GM21737 (cell line): Measurements from ENCODE around the gene SPECC1.

Source experiments
- ATAC-seq: cut with Tn5 transposase; IDR thresholded peaks from one replicate; pipeline ENCODE4 v1.9.1; 2021; ENCODE audit warnings: mild to moderate bottlenecking, moderate library complexity; ENCODE audit not compliant: unreplicated experiment

SPECC1 gene

GRCh38 chr17:20122254-20122879 lies 113.2 kb downstream of the SPECC1 start:
- no peak for ATAC-seq

- ATAC-seq, result no peak
Measured at GRCh38 chr17:20123209-20123608, 114.0 kb downstream of the SPECC1 start.

GRCh38 chr17:20125724-20126123 lies 116.6 kb downstream of the SPECC1 start:
- no peak for ATAC-seq

GRCh38 chr17:20127360-20128035 lies 118.3 kb downstream of the SPECC1 start:
- ATAC-seq, result no peak

- ATAC-seq, result no peak
Measured at GRCh38 chr17:20128036-20128667, 119.0 kb downstream of the SPECC1 start.

GRCh38 chr17:20133517-20133916 lies 124.4 kb downstream of the SPECC1 start:
- no peak for ATAC-seq

GRCh38 chr17:20141198-20141972 lies 132.2 kb downstream of the SPECC1 start:
- ATAC-seq, result no peak

GRCh38 chr17:20142268-20142667 lies 133.1 kb downstream of the SPECC1 start:
- ATAC-seq, result no peak

GRCh38 chr17:20143740-20144139 lies 134.6 kb downstream of the SPECC1 start:
- ATAC-seq, result no peak

GRCh38 chr17:20145567-20145966 lies 136.4 kb downstream of the SPECC1 start:
- no peak for ATAC-seq

GRCh38 chr17:20149251-20149650 lies 140.1 kb downstream of the SPECC1 start:
- no peak for ATAC-seq

GRCh38 chr17:20151174-20151573 lies 142.0 kb downstream of the SPECC1 start:
- ATAC-seq, result no peak

GRCh38 chr17:20153231-20153630 lies 144.1 kb downstream of the SPECC1 start:
- ATAC-seq, result no peak

- ATAC-seq, result no peak
Measured at GRCh38 chr17:20154286-20155000, 145.3 kb downstream of the SPECC1 start.

- ATAC-seq, result peak; percentile 90
Measured at GRCh38 chr17:20155258-20156195, 146.4 kb downstream of the SPECC1 start.

- peak; percentile 17 for ATAC-seq
Measured at GRCh38 chr17:20156196-20157000, 147.2 kb downstream of the SPECC1 start.

GRCh38 chr17:20157001-20157310 lies 147.8 kb downstream of the SPECC1 start:
- no peak for ATAC-seq

GRCh38 chr17:20158580-20158979 lies 149.4 kb downstream of the SPECC1 start:
- ATAC-seq, result no peak

- no peak for ATAC-seq
Measured at GRCh38 chr17:20159406-20160069, 150.4 kb downstream of the SPECC1 start.
